Loucy (cell line): ENCODE results near the gene PLEKHS1.
A peak's percentile ranks its signal among the peaks of the same experiment; 100 is the strongest.
"Not testable (repeated sequence)": the region's sequence is repeated elsewhere in the genome, so short reads cannot be mapped to it uniquely, and the experiment has no call there.

Experiments used
- H2AFZ ChIP-seq: fragments of 200-600 bp; sonication (generic); 2 replicates; pipeline ENCODE4 v1.6.0; 2016; ENCODE audit warnings: antibody characterized with exemption, mild to moderate bottlenecking, low read length, moderate library complexity
- H3F3A ChIP-seq: fragments of 200-600 bp; 2 replicates; pipeline ENCODE4 v1.6.0; 2016; ENCODE audit warnings: antibody characterized with exemption, low read depth, mild to moderate bottlenecking
- H3K27me3 ChIP-seq: fragments of 200-600 bp; sonication (generic); 2 replicates; pipeline ENCODE4 v1.6.1; 2014; ENCODE audit warnings: low read length, mild to moderate bottlenecking; ENCODE audit not compliant: insufficient read depth, poor library complexity, severe bottlenecking
- H3K36me3 ChIP-seq: fragments of 200-600 bp; sonication (generic); 2 replicates; pipeline ENCODE4 v1.6.1; 2016; ENCODE audit warnings: low read length; ENCODE audit not compliant: insufficient read depth
- H3K4me1 ChIP-seq: fragments of 200-600 bp; sonication (generic); 2 replicates; pipeline ENCODE4 v1.5.1; 2014; ENCODE audit warnings: low read length, mild to moderate bottlenecking; ENCODE audit not compliant: insufficient read depth, poor library complexity, severe bottlenecking
- H3K4me2 ChIP-seq: fragments of 200-600 bp; sonication (generic); 2 replicates; pipeline ENCODE4 v1.6.0; 2014; ENCODE audit warnings: antibody characterized with exemption, low read length, low read depth, mild to moderate bottlenecking; ENCODE audit not compliant: poor library complexity, severe bottlenecking
- H3K4me3 ChIP-seq: fragments of 200-600 bp; sonication (generic); 2 replicates; pipeline ENCODE4 v1.5.1; 2014; ENCODE audit warnings: low read length, mild to moderate bottlenecking, mixed read lengths; ENCODE audit not compliant: poor library complexity, severe bottlenecking
- H3K79me2 ChIP-seq: fragments of 200-600 bp; sonication (generic); 2 replicates; pipeline ENCODE4 v1.6.1; 2014; ENCODE audit warnings: low read length; ENCODE audit not compliant: insufficient read depth
- H3K9ac ChIP-seq: fragments of 200-600 bp; sonication (generic); 2 replicates; pipeline ENCODE4 v1.6.0; 2014; ENCODE audit warnings: mild to moderate bottlenecking, low read depth, low read length, moderate library complexity; ENCODE audit not compliant: poor library complexity, severe bottlenecking
- H3K9me2 ChIP-seq: fragments of 200-600 bp; sonication (generic); replicated peaks from 2 replicates; pipeline ENCODE4 v1.6.1; 2016; ENCODE audit warnings: low read depth, low read length, mixed read lengths
- H3K9me3 ChIP-seq: fragments of 200-600 bp; sonication (generic); 2 replicates; pipeline ENCODE4 v1.6.1; 2014; ENCODE audit warnings: mild to moderate bottlenecking, antibody characterized with exemption, low read length, low read depth; ENCODE audit not compliant: insufficient read depth
- H4K20me1 ChIP-seq: fragments of 200-600 bp; sonication (generic); 2 replicates; pipeline ENCODE4 v1.6.0; 2014; ENCODE audit warnings: antibody characterized with exemption, low read length, mild to moderate bottlenecking; ENCODE audit not compliant: insufficient read depth, poor library complexity, severe bottlenecking
- EZH2phosphoT487 ChIP-seq: fragments of 200-600 bp; IDR thresholded peaks from 2 replicates; pipeline ENCODE4 v1.6.1; 2018; ENCODE audit warnings: antibody characterized with exemption, mild to moderate bottlenecking, moderate library complexity, borderline replicate concordance
- TF ChIP-seq, protein P1 (sequence below): fragments of 200-600 bp; sonication (generic); conservative IDR thresholded peaks from 2 replicates; pipeline ENCODE4 v1.5.1; 2014; ENCODE audit warnings: mild to moderate bottlenecking, antibody characterized with exemption, low read length

Gene PLEKHS1

DNA sequence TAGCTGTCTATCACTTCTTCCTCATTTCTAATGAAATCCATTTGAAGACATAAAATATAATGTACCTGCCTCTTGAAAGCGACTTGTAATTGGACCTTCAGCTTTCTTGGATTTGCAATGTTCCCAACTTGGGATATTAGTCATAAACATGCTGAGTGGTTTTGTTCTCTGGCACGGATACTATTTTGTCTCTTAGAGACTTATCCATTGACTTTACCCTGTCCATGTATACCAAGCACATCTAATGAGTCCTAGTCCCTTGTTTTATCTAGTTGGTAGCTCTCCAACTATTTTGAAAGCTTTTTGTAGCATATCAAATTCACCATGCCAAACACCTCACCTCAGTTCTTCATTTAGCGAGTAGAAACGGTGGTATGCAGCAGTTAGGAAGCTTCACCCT, 18.9 kb downstream of the PLEKHS1 start:
- Histone ChIP-seq H3K9me2 (no peaks in the 10 kb centered on the region), H3F3A (no peaks in the 10 kb centered on the region), H3K27me3 (no peaks in the 10 kb centered on the region), H3K79me2 (no peaks in the 10 kb centered on the region), H3K4me3 (no peak overlapping the region), H3K4me1 (no peaks in the 10 kb centered on the region), H3K36me3 (no peaks in the 10 kb centered on the region), H2AFZ (no peak overlapping the region), H3K9ac (no peak overlapping the region), H4K20me1 (no peaks in the 10 kb centered on the region), H3K4me2 (no peak overlapping the region), H3K9me3 (no peaks in the 10 kb centered on the region)
- TF ChIP-seq, protein P1, sequence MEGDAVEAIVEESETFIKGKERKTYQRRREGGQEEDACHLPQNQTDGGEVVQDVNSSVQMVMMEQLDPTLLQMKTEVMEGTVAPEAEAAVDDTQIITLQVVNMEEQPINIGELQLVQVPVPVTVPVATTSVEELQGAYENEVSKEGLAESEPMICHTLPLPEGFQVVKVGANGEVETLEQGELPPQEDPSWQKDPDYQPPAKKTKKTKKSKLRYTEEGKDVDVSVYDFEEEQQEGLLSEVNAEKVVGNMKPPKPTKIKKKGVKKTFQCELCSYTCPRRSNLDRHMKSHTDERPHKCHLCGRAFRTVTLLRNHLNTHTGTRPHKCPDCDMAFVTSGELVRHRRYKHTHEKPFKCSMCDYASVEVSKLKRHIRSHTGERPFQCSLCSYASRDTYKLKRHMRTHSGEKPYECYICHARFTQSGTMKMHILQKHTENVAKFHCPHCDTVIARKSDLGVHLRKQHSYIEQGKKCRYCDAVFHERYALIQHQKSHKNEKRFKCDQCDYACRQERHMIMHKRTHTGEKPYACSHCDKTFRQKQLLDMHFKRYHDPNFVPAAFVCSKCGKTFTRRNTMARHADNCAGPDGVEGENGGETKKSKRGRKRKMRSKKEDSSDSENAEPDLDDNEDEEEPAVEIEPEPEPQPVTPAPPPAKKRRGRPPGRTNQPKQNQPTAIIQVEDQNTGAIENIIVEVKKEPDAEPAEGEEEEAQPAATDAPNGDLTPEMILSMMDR: no peak
- no peak for TF ChIP-seq EZH2phosphoT487

DNA sequence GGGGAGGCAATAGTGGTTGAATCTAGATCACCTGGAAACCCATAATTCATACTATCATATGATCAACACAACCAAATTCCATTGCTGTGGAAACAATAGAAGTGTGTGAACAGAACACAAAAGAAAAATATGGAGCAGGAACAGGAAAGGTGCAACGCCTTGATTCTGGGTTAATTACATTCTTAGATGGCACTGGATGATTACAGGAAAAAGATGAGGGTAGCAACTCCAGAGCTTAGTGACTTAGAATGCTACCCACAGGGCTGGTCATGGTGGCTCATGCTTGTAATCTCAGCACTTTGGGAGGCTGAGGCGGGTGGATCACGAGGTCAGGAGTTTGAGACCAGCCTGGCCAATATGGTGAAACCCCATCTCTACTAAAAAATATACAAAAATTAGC, 19.6 kb downstream of the PLEKHS1 start:
- H3F3A ChIP-seq, H3K4me3 ChIP-seq, H3K27me3 ChIP-seq, H3K9ac ChIP-seq, H4K20me1 ChIP-seq, H3K9me3 ChIP-seq, H3K4me1 ChIP-seq, H3K36me3 ChIP-seq, H2AFZ ChIP-seq, H3K4me2 ChIP-seq, H3K79me2 ChIP-seq, H3K9me2 ChIP-seq: not testable (repeated sequence)

DNA sequence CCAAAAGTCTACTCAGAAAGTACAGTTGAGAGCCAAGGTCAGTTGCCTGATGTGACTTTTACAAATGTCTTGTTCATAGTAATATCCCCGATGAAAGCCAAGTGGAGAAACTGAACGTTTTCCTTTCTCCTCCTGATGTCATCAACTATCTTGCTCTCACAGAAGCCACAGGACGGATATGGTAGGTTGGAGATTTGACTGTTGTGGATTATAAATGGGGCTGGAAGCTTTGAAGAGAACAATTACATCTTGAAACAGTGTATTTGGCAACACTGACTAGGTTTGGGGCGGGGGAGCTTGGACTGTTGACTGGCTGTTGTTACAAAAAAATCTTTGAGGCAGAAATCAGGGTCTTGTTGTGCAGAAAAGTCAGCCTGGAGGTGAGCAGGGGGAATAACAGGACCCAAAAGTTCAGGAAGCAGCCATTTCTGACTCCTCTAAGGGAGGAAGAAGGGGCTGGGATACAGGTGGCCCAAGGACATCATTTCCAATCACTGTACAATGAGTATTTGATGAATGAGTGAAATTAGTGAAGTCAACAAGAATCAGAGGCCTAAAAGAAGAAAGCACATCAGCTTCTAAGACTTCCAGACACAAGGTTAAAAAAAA, 24.3 kb downstream of the PLEKHS1 start:
- no peak for TF ChIP-seq EZH2phosphoT487
- TF ChIP-seq, protein P1: peak; percentile 33; the same call in 1 of the 2 replicates
- Histone ChIP-seq H3K79me2 (no peaks in the 10 kb centered on the region), H2AFZ (no peak overlapping the region), H3K27me3 (no peaks in the 10 kb centered on the region), H3K36me3 (no peaks in the 10 kb centered on the region), H3F3A (no peaks in the 10 kb centered on the region), H3K4me2 (no peak overlapping the region), H3K9me3 (no peaks in the 10 kb centered on the region), H4K20me1 (no peaks in the 10 kb centered on the region), H3K9me2 (no peaks in the 10 kb centered on the region), H3K9ac (no peak overlapping the region), H3K4me3 (no peak overlapping the region), H3K4me1 (no peaks in the 10 kb centered on the region)

DNA sequence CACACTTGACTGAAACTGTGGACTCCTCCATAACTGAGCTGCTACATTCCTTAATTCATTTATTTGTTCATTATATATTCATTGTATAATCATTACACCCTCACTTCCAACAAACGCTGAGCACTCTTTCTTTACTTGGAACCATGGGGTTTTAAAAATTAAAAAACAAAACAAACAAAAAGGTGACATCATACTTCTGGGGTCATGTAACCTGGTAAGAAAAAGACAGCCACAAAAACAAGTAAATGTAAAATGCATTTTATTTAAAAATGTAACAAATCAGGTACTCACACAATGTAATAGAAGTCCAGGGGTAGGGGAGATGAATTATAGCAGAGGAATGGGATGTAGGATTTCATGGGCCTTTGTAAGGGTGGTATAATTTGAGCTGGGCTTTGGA, 25.1 kb downstream of the PLEKHS1 start:
- no peak overlapping the region for H3K9ac ChIP-seq
- no peaks in the 10 kb centered on the region for H3K4me1 ChIP-seq
- H3K79me2 ChIP-seq: no peaks in the 10 kb centered on the region
- H3K4me3 ChIP-seq: no peak overlapping the region
- H3K9me2 ChIP-seq: no peaks in the 10 kb centered on the region
- H3K27me3 ChIP-seq: no peaks in the 10 kb centered on the region
- H3F3A ChIP-seq: no peaks in the 10 kb centered on the region
- H3K36me3 ChIP-seq: no peaks in the 10 kb centered on the region
- TF ChIP-seq, protein P1: no peak
- no peak for TF ChIP-seq EZH2phosphoT487
- H2AFZ ChIP-seq: no peak overlapping the region
- no peaks in the 10 kb centered on the region for H3K9me3 ChIP-seq
- H3K4me2 ChIP-seq: no peak overlapping the region
- no peaks in the 10 kb centered on the region for H4K20me1 ChIP-seq
